Neural cell (in vitro differentiated cells): ENCODE data around the gene SLIT3.

Experiments
- EZH2 ChIP-seq: fragments of 200-600, 300-800 bp; shearing (Covaris generic), sonication (generic); IDR thresholded peaks from 2 replicates; pipeline ENCODE4 v1.6.1; 2014; ENCODE audit warnings: antibody characterized with exemption, low read length, borderline replicate concordance, mild to moderate bottlenecking; ENCODE audit not compliant: insufficient read depth, poor library complexity, severe bottlenecking
- POLR2AphosphoS5 ChIP-seq: IDR thresholded peaks from 2 replicates; pipeline ENCODE4 v1.6.1; 2012
- REST ChIP-seq: IDR thresholded peaks from 2 replicates; pipeline ENCODE4 v1.6.1; 2012; ENCODE audit warnings: borderline replicate concordance
- SMC3 ChIP-seq: fragments of 450-650 bp; conservative IDR thresholded peaks from 2 replicates; pipeline ENCODE4 v1.6.1; 2014; ENCODE audit warnings: antibody characterized with exemption, mild to moderate bottlenecking, moderate library complexity; ENCODE audit not compliant: poor library complexity
- TF ChIP-seq, protein P1 (sequence below): fragments of 450-650 bp; IDR thresholded peaks from 2 replicates; pipeline ENCODE4 v1.5.1; 2014; ENCODE audit warnings: antibody characterized with exemption, mild to moderate bottlenecking, moderate library complexity; ENCODE audit not compliant: poor library complexity, severe bottlenecking

DNA sequence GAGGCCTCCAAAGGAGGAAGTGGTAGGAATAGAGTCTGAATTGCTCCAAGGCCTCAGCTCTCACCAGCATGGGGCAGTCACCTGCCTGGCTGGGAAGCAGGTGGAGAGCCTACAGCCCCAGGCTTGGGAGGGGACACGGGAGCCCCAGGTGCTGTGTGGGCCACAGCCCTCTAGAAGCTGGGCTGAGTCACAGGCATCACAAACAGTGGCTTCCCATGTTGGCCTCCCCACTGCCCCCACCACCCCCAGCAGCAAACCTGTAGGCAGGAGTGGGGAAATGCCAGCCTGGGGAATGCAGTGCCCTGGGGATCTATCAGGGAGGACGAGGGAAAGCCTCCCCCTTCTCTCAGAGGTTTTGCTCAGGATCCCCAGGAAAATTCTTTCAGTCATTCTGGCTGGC lies 309.6 kb downstream of the SLIT3 start:
- TF ChIP-seq, protein P1, sequence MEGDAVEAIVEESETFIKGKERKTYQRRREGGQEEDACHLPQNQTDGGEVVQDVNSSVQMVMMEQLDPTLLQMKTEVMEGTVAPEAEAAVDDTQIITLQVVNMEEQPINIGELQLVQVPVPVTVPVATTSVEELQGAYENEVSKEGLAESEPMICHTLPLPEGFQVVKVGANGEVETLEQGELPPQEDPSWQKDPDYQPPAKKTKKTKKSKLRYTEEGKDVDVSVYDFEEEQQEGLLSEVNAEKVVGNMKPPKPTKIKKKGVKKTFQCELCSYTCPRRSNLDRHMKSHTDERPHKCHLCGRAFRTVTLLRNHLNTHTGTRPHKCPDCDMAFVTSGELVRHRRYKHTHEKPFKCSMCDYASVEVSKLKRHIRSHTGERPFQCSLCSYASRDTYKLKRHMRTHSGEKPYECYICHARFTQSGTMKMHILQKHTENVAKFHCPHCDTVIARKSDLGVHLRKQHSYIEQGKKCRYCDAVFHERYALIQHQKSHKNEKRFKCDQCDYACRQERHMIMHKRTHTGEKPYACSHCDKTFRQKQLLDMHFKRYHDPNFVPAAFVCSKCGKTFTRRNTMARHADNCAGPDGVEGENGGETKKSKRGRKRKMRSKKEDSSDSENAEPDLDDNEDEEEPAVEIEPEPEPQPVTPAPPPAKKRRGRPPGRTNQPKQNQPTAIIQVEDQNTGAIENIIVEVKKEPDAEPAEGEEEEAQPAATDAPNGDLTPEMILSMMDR = no peak
- TF ChIP-seq SMC3 (no peak), POLR2AphosphoS5 (no peak), EZH2 (no peak), REST (no peak)
